K562 (cell line): ENCODE data around the gene EIF4E1B. TPM values are rescaled to one million over a fixed set of nuclear protein-coding genes. Genes with fewer than 3 reads are reported as not detected.

Source experiments
- ATAC-seq: fragments of 200-7000 bp; cut with Tn5 transposase; 3 replicates; pipeline ENCODE4 v1.9.1; 2020; ENCODE audit warnings: moderate library complexity
- BruUV-seq: library from RNA; stranded (reverse); fragments of 400-500 nt; replicated peaks from 2 replicates; lab custom pipeline; 2021; lab: Mats Ljungman, UMichigan
- CTCF ChIA-PET: fragments of 300-600 bp; formaldehyde crosslinking; extraction: SDS; loops from one replicate; lab custom pipeline; 2021; ENCODE audit warnings: low intra/inter-chr PET ratio; lab: Yijun Ruan, JAX
- POLR2A ChIA-PET: fragments of 300-600, 350-650 bp; sonication (Branson Sonifier 250); formaldehyde crosslinking; extraction: SDS; loops from one replicate; lab custom pipeline; 2021; ENCODE audit warnings: antibody characterized with exemption, inconsistent platforms; lab: Yijun Ruan, JAX
- DNase-seq, 4 experiments: peaks; one replicate each; pipeline versions ENCODE4 v3.0.0 to v3.0.0-alpha.2; 2011 to 2018; ENCODE audit warnings: low spot score in 3 of 4, mixed read lengths in 3 of 4; ENCODE audit errors: extremely low read depth in 1 of 4
- FAIRE-seq: peaks from 2 replicates; lab custom pipeline; 2011; peaks lifted over from hg19 to GRCh38; lab: Jason Lieb, UNC
- H2AFZ ChIP-seq: 2 replicates; pipeline ENCODE4 v1.6.0; 2011; ENCODE audit warnings: low read depth, low read length, control low read depth, inconsistent platforms
- H3K27ac ChIP-seq: fragments of 200-600 bp; 3 replicates; pipeline ENCODE4 v1.8.0; 2011; ENCODE audit warnings: low read depth, mild to moderate bottlenecking, control low read depth, inconsistent platforms, low read length, moderate library complexity, mixed read lengths; ENCODE audit errors: extremely low read depth
- H3K27me3 ChIP-seq, 2 experiments: fragments of 300-600 bp in 1 of 2; 2 replicates in 1 of 2; 3 replicates in 1 of 2; pipeline versions ENCODE4 v1.6.0 to v1.8.0; 2011; ENCODE audit warnings: inconsistent platforms in 2 of 2, low read length in 2 of 2, mild to moderate bottlenecking in 1 of 2, mixed read lengths in 1 of 2, moderate library complexity in 1 of 2; ENCODE audit not compliant: control insufficient read depth in 2 of 2, insufficient read depth in 2 of 2
- H3K36me3 ChIP-seq: fragments of 300-600 bp; 3 replicates; pipeline ENCODE4 v1.8.0; 2011; ENCODE audit warnings: mild to moderate bottlenecking, low read length, inconsistent platforms; ENCODE audit not compliant: control insufficient read depth, insufficient read depth
- H3K4me1 ChIP-seq, 2 experiments: fragments of 200-600 bp in 1 of 2; replicated peaks in 1 of 2; 2 replicates in 1 of 2; 3 replicates in 1 of 2; pipeline versions ENCODE4 v1.5.1 to v1.8.0; 2011; ENCODE audit warnings: inconsistent platforms in 2 of 2, low read length in 2 of 2, mild to moderate bottlenecking in 1 of 2, mixed read lengths in 1 of 2, moderate library complexity in 1 of 2; ENCODE audit not compliant: control insufficient read depth in 2 of 2, insufficient read depth in 2 of 2
- H3K4me2 ChIP-seq: 2 replicates; pipeline ENCODE4 v1.6.1; 2011; ENCODE audit warnings: low read length, control low read depth, inconsistent platforms, mixed read lengths; ENCODE audit not compliant: insufficient read depth
- H3K4me3 ChIP-seq: fragments of 200-600 bp; sonication (generic), shearing (Covaris generic); 2 replicates; pipeline ENCODE4 v1.5.1; 2016; ENCODE audit warnings: control low read depth, inconsistent platforms
- H3K79me2 ChIP-seq: fragments of 200-600 bp; 3 replicates; pipeline ENCODE4 v1.8.0; 2011; ENCODE audit warnings: low read length, inconsistent platforms; ENCODE audit not compliant: control insufficient read depth, insufficient read depth
- H3K9ac ChIP-seq, 2 experiments: 2 replicates each; pipeline versions ENCODE4 v1.6.0 to v1.6.1; 2011; ENCODE audit warnings: low read depth in 2 of 2, low read length in 2 of 2, control low read depth in 1 of 2, inconsistent platforms in 1 of 2, mild to moderate bottlenecking in 1 of 2, mixed read lengths in 1 of 2; ENCODE audit not compliant: insufficient read depth in 1 of 2
- H3K9me1 ChIP-seq: one replicate; pipeline ENCODE4 v1.6.0; 2011; ENCODE audit warnings: inconsistent platforms, mild to moderate bottlenecking, low read length, moderate library complexity; ENCODE audit not compliant: control insufficient read depth, insufficient read depth
- H3K9me3 ChIP-seq: replicated peaks from 2 replicates; pipeline ENCODE4 v1.5.1; 2011; ENCODE audit warnings: low read depth, low read length, inconsistent platforms; ENCODE audit not compliant: control insufficient read depth, insufficient read depth
- H4K20me1 ChIP-seq: replicated peaks from 2 replicates; pipeline ENCODE4 v1.6.1; 2011; ENCODE audit warnings: low read length, inconsistent platforms, mixed read lengths; ENCODE audit not compliant: control insufficient read depth, insufficient read depth
- CHAMP1 ChIP-seq: fragments of 450-650 bp; IDR thresholded peaks from 2 replicates; pipeline ENCODE4 v1.6.1; 2016; ENCODE audit warnings: mild to moderate bottlenecking
- HOXB6 ChIP-seq: fragments of 250-450 bp; sonication (Bioruptor Pico); IDR thresholded peaks from 2 replicates; pipeline ENCODE4 v1.5.1; 2022; ENCODE audit warnings: mild to moderate bottlenecking, borderline replicate concordance
- MTA2 ChIP-seq: fragments of 450-650 bp; IDR thresholded peaks from 2 replicates; pipeline ENCODE4 v1.6.1; 2016; ENCODE audit warnings: low read depth
- PHF20 ChIP-seq: fragments of 450-650 bp; IDR thresholded peaks from 2 replicates; pipeline ENCODE4 v1.6.1; 2018; ENCODE audit not compliant: partially characterized antibody
- POLR2H ChIP-seq: IDR thresholded peaks from 2 replicates; pipeline ENCODE4 v1.6.1; 2016; ENCODE audit warnings: missing genetic modification characterization, low read depth, mild to moderate bottlenecking, control low read depth, missing compliant biosample characterization, moderate library complexity
- PYGO2 ChIP-seq: fragments of 450-650 bp; IDR thresholded peaks from 2 replicates; pipeline ENCODE4 v1.6.1; 2016; ENCODE audit warnings: mild to moderate bottlenecking, missing genetic modification characterization, moderate library complexity, missing compliant biosample characterization
- SNAPC5 ChIP-seq: fragments of 250-450 bp; sonication (Bioruptor Pico); IDR thresholded peaks from 2 replicates; pipeline ENCODE4 v1.8.0; 2021; ENCODE audit warnings: moderate library complexity, mild to moderate bottlenecking, inconsistent platforms
- STAG1 ChIP-seq: sonication (generic); formaldehyde crosslinking; IDR thresholded peaks from 2 replicates; pipeline ENCODE4 v1.5.0; 2020; ENCODE audit warnings: missing genetic modification reagents, borderline replicate concordance
- UBTF ChIP-seq, 2 experiments: IDR thresholded peaks; 2 replicates each; pipeline ENCODE4 v1.6.1; 2012; ENCODE audit warnings: improper control_type of control experiment in 2 of 2, low read depth in 2 of 2, low read length in 2 of 2, borderline replicate concordance in 1 of 2
- ZBTB9 ChIP-seq: fragments of 450-650 bp; formaldehyde crosslinking; IDR thresholded peaks from 2 replicates; pipeline ENCODE4 v1.4.0; 2020; ENCODE audit warnings: mild to moderate bottlenecking, moderate library complexity
- ZNF184 ChIP-seq: sonication (generic); formaldehyde crosslinking; IDR thresholded peaks from 2 replicates; pipeline ENCODE4 v1.5.0; 2020; ENCODE audit warnings: missing genetic modification reagents
- ZNF518B ChIP-seq: fragments of 250-450 bp; sonication (Bioruptor Pico); IDR thresholded peaks from 2 replicates; pipeline ENCODE4 v1.5.0; 2021; ENCODE audit warnings: mild to moderate bottlenecking, moderate library complexity
- WGBS: fragments of 100-300 bp; shearing (Covaris generic); methylation state at CpG from one replicate; pipeline ENCODE4 v1.1.6; 2016; ENCODE audit warnings: low coverage, mixed read lengths; ENCODE audit not compliant: insufficient coverage; ENCODE audit errors: missing lambda C conversion rate; 5-methylcytosine and 5-hydroxymethylcytosine counted together
- in situ Hi-C: fragments of 300-500 bp; cut with MboI; formaldehyde crosslinking; loops from 4 replicates; pipeline ENCODE4 v1.15.0; 2018; ENCODE audit warnings: inconsistent platforms, mixed read lengths
- intact Hi-C: fragments of 100-400 bp; cut with micrococcal nuclease; formaldehyde crosslinking; loops from 2 replicates; pipeline ENCODE4 v1.14.2; 2022
- polyA plus RNA-seq, 8 experiments: library from polyadenylated mRNA; depleted of rRNA in 4 of 8; stranded (reverse) in 5 of 8; unstranded in 3 of 8; fragments of >200 nt; fragmentation: Nextera tagmentation in 2 of 8; fragmentation: Illumina TruSeq in 1 of 8; extraction: Ambion mirVana in 2 of 8; extraction: Trizol in 1 of 8; gene quantifications; 2 replicates each; pipeline versions ENCODE4 v1.2.1 to v1.2.3, GENCODE V29; 2011 to 2014; ENCODE audit warnings: inconsistent platforms in 1 of 8, missing spikeins in 1 of 8
- total RNA-seq, 7 experiments: library from RNA; depleted of rRNA in 6 of 7; stranded (reverse); fragments of >200 nt in 6 of 7; fragmentation: Illumina TruSeq in 2 of 7; extraction: Trizol in 2 of 7; gene quantifications; 2 replicates each; pipeline versions ENCODE4 v1.2.1 to v1.2.3, GENCODE V29; 2011 to 2021; ENCODE audit warnings: low replicate concordance in 1 of 7

EIF4E1B gene
- total and polyA plus RNA-seq, 9 of the 15 experiments (the other 6 are each of a cell fraction or from before 2014, with no cell fraction given) = not detected

- Histone ChIP-seq H3K36me3 (peaks cover 37% of the 10 kb centered on the region; the same call in 2 of the 3 replicates), H3K27ac (no peak overlapping the region), H2AFZ (no peak overlapping the region), H3K9ac (no peak overlapping the region), H3K9me3 (no peaks in the 10 kb centered on the region), H3K79me2 (peaks cover 6% of the 10 kb centered on the region; the same call in 2 of the 3 replicates), H3K27me3 (peaks cover 0 to 6% of the 10 kb centered on the region in 2 experiments; a peak in 2 of 5 replicates), H3K4me1 (peaks cover 0 to 34% of the 10 kb centered on the region in 2 experiments; a peak in 3 of 5 replicates), H3K4me2 (no peak overlapping the region), H4K20me1 (peaks cover 9% of the 10 kb centered on the region; the same call in 1 of the 2 replicates), H3K4me3 (no peak overlapping the region), H3K9me1 (peaks cover 11% of the 10 kb centered on the region)
- CTCF ChIA-PET = no interaction called here
- in situ Hi-C loops = no loop called here
- no TSS peak for BruUV-seq
- 86% methylated on average over 12 of the region's 13 CpGs for WGBS
- ATAC-seq = no peak
- no peak for FAIRE-seq
- DNase-seq = no peak
- POLR2A ChIA-PET = interaction anchor here (0.7 to 2.3 kb wide), 2 partner anchors 9 to 65 kb away, joined by 3 to 10 read pairs; partner anchors contain the start of gene TSPAN17
- intact Hi-C loops = no loop called here
- TF ChIP-seq PYGO2 (tag) (no peak), ZNF518B (CRISPR knock-in tag) (no peak), ZNF184 (CRISPR knock-in tag) (no peak), MTA2 (no peak), CHAMP1 (no peak), UBTF (IDR thresholded peaks at IDR 0.05; ENCODE audit: borderline replicate concordance in 1 of 2, low read depth in 2 of 2, low read length in 2 of 2) (no peak), ZBTB9 (CRISPR knock-in tag) (no peak), PHF20 (no peak), POLR2H (tag) (no peak), SNAPC5 (CRISPR knock-in tag) (no peak), HOXB6 (no peak), STAG1 (CRISPR knock-in tag) (no peak)
Observed at GRCh38 chr5:176656467-176656990, 26.1 kb downstream of the EIF4E1B start.
